ENCODE data around the gene CCDC27.

DNA sequence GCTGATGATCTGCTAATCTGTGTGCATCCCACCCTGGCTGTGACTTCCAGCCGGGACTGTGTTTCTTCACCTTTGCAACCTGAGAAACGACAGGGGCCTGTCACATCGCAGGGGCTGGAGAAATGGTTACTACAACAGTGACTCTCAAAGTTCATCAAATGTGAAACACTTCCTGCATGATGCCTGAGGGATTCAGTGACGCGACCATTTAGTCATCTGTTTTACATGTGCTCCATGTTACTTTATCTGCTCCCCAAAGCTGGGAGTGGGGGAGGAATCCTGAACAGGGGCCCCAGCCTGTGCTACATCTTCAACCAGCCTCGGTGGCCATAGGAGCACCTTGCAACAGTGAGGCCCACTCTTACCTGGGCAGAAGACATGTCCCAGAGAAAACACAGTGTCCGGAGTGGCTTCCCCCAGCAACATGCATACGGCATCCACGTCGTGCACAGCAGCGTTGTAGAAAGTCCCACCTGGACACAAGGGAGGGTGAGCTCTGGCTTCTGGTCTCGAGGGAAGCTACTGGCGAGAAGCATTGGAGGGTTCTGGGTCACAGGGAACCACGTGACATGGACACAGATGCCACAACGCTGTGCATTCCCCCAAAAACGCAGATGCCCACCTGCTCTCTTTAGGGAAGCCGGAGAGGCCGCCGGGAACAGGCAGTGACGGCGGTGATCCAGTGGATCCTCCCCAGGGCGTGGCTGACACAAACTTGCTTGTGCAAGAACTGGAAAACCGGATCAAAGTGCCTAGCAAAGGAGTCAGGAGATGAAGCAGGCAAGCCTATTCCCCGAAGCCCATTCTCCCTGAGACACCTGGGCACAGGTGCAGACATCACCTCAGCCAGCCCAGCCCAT, 9.6 kb upstream of the CCDC27 start:
- TF ChIP-seq, protein P1, sequence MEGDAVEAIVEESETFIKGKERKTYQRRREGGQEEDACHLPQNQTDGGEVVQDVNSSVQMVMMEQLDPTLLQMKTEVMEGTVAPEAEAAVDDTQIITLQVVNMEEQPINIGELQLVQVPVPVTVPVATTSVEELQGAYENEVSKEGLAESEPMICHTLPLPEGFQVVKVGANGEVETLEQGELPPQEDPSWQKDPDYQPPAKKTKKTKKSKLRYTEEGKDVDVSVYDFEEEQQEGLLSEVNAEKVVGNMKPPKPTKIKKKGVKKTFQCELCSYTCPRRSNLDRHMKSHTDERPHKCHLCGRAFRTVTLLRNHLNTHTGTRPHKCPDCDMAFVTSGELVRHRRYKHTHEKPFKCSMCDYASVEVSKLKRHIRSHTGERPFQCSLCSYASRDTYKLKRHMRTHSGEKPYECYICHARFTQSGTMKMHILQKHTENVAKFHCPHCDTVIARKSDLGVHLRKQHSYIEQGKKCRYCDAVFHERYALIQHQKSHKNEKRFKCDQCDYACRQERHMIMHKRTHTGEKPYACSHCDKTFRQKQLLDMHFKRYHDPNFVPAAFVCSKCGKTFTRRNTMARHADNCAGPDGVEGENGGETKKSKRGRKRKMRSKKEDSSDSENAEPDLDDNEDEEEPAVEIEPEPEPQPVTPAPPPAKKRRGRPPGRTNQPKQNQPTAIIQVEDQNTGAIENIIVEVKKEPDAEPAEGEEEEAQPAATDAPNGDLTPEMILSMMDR (IDR thresholded peaks at IDR 0.05), result no peak
- TF ChIP-seq POLR2AphosphoS5 (IDR thresholded peaks at IDR 0.05), result no peak
- TF ChIP-seq EP300 (IDR thresholded peaks at IDR 0.05), result no peak
- TF ChIP-seq POLR2A (IDR thresholded peaks at IDR 0.05; ENCODE audit: low read depth), result no peak

All from esophagus muscularis mucosa (tissue), 4 donors.